LNCAP (cell line): ENCODE data around the gene CLIP1.

Experiments used
- TF ChIP-seq, protein P1 (sequence below): fragments of 450-650 bp; IDR thresholded peaks from 2 replicates; pipeline ENCODE4 v1.5.1; 2017; ENCODE audit warnings: mild to moderate bottlenecking

The CLIP1 gene

DNA sequence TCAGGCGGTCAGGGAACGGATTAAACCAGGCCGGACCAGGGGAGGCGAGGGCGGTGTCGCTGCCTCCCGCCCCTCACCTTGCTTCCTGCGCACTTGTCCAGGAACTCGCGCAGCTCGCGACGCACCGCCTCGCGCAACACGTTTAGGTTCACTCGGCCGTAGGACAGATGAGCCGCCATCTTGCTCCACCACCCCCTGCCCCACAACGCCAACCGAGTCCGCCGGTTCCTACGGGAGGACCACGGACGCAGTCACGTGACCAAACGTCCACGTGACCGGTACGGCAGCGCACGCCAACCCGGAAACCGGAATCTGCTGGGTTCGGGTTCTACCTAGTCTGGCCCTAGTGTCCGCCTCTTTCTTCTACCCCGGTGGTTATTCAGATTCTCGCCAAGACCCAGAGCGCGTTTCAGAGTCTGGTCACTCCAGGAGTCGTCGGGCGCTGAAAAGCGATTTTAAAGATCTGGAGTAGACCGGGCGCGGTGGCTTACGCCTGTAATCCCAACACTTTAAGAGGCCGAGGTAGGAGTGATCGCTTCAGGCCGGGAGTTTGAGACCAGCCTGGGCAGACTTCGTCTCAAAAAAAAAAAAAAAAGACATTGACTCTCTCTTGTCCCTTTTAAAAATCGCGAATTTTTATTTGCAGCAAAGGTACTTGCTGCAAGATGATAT is 156.1 kb downstream of the CLIP1 start, which contains the start of gene VPS33A:
VPS33A (minus strand) TSS at position 265 of the 672 bp plus-strand sequence; CDS start at position 179, 86 bp downstream.
- TF ChIP-seq, protein P1, sequence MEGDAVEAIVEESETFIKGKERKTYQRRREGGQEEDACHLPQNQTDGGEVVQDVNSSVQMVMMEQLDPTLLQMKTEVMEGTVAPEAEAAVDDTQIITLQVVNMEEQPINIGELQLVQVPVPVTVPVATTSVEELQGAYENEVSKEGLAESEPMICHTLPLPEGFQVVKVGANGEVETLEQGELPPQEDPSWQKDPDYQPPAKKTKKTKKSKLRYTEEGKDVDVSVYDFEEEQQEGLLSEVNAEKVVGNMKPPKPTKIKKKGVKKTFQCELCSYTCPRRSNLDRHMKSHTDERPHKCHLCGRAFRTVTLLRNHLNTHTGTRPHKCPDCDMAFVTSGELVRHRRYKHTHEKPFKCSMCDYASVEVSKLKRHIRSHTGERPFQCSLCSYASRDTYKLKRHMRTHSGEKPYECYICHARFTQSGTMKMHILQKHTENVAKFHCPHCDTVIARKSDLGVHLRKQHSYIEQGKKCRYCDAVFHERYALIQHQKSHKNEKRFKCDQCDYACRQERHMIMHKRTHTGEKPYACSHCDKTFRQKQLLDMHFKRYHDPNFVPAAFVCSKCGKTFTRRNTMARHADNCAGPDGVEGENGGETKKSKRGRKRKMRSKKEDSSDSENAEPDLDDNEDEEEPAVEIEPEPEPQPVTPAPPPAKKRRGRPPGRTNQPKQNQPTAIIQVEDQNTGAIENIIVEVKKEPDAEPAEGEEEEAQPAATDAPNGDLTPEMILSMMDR = no peak

DNA sequence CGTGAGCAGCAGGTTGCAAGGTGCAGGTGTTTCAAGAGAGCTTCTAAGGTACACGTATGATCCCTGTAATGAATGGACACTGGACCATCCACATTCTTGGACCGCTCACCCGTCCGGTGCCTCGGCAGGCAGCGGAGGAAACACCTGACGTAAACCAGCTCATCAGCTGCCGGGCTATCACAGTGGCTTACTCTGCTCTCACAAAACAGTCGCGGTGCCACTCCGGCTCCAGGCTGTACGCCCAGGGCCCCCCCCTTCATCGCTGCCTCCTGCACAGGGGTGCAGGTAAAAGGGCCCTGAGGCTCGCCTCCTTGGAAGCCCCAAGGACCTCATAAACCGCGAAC is 156.6 kb downstream of the CLIP1 start:
- TF ChIP-seq, protein P1 = no peak

DNA sequence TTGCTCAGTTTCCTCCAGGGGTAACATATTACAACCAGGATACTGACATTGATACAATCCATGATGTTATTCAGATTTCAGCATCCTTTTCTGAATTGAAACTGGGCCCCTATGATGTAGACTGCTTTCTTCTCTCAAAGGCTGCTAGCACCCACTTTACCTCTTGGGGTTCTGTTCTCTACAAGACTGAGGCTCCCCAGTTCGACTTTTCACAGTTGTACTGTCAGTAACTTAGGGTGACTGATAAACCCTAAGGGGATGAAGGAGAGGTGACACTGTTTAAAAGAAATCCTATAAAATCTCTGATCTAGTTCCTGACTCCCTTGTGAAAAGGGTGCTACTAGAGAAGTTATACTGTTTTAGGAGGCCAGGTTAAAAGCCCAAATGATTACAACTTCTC is 157.0 kb downstream of the CLIP1 start:
- TF ChIP-seq, protein P1 = no peak

DNA sequence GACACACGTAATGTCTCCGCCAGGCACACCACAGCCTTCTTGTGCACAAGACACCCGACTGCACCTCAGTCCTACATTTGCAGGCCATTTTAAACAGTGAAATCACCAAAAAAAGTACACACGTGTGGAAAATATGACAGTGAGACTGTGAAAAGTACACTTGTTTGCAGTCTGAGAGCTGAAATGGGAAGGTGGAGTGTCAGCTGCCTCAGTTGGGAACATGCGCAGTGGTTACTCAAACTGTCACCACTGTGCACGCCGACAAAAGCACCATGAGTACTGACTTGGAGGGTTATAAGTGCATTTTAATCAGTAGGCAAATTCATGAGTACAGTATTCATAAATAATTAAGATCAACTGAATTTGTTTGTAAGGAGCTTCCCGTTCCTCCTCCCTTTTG is 171.9 kb downstream of the CLIP1 start:
- TF ChIP-seq, protein P1 = no peak

DNA sequence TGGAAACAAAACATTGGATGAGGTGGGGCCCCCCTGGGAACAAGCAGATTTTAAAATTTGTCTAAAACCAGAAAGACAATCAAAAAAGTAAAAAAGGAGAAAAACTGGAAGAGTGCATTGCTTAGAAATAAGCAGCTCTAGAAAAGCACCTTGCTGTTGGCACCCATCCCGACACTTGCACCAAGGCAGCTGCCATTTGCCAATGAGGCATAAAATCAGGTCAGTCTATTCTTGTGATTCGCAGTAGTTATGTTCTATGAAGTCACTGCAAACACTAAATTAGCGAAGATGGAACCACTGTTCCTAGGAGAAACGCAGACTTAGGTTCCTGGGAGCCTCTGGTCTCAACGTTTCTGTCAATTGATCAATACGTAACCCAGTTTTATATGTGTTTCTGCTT is 172.4 kb downstream of the CLIP1 start:
- TF ChIP-seq, protein P1 = no peak

DNA sequence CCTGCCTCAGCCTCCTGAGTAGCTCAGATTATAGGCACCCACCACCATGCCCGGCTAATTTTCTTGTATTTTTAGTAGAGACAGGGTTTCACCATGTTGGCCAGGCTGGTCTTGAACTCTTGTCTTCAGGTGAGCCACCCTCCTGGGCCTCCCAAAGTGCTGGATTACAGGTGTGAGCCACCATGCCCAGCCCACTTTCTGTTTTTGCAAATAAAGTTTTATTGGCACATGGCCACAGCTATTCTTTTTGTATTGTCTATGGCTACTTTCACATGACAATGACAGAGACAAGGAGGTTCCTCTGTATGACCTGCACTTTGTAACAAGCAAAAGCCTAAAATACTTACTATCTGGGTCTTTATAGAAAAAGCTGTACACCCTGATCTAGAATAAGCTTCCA is 176.9 kb downstream of the CLIP1 start:
- TF ChIP-seq, protein P1 = no peak

DNA sequence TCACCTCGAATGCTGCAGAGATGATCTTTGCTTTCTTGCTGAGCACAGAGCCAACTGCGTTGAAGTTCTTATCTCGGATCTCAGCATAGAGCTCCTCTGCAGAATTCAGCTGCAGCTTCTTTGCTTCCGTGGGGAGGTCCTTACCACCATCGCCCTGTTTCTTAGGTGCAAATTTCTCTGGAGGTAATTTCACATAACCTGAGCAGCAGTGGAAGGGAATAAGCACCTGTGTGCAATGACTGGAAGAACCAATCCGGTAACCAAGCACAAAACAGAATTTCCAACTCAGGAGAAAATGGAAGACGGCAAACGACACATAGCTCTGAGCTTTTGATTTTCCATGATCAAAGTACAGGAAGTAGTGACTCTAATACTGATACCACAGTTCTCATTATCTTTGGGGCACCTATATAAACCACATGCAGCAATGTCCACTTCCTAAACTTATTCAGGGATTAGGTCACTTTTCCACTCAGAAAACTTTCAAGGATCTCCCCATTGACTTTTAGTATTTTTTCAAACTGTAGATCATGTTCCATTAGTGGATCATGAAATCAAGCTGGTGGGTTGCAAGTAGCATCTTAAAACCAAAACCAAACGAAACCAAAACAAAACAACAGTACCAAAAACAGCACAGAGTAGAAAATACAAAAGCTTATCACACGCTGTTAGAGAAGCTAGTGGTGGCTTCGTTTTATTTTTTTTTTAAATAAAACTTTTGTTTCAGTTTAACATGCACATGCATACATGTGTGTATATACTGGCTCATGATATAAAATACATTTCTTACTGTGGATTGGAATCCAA is 177.7 kb downstream of the CLIP1 start:
- TF ChIP-seq, protein P1 = no peak
